Measurements from ENCODE around the gene NRXN3. TPM values are rescaled to one million over a fixed set of nuclear protein-coding genes. Genes with fewer than 3 reads are reported as not detected.

The NRXN3 gene
- total RNA-seq, 1 experiment from 2014 or later: not detected

- Histone ChIP-seq H3K27ac (ENCODE audit: low read length) (no peak overlapping the region), H3K4me3 (ENCODE audit: low read depth in 2 of 2, low read length in 2 of 2) (no peak overlapping the region), H3K27me3 (ENCODE audit: control insufficient read depth, insufficient read depth, low read length) (no peaks in the 10 kb centered on the region), H3K9me3 (ENCODE audit: control insufficient read depth, insufficient read depth, low read depth, low read length) (no peaks in the 10 kb centered on the region), H3K4me1 (ENCODE audit: control insufficient read depth, insufficient read depth, low read length) (no peaks in the 10 kb centered on the region), H3K36me3 (ENCODE audit: control insufficient read depth, insufficient read depth, low read length) (no peaks in the 10 kb centered on the region)
- in situ Hi-C loops (cut with HindIII; ENCODE audit: low pct_unique_long_range_greater_than_20kb, low sequenced_read_pairs): no loop called here
- no TSS peak for BruUV-seq (replicated peaks)
- intact Hi-C loops (cut with micrococcal nuclease; ENCODE audit: unreplicated experiment): no loop called here
- ATAC-seq (no peak), DNase-seq (ENCODE audit: low read depth, low spot score) (no peak)
- TF ChIP-seq TCF7L2 (IDR thresholded peaks at IDR 0.05; ENCODE audit: low read depth, low read length): no peak
- no peak for TF ChIP-seq REST (IDR thresholded peaks at IDR 0.05; ENCODE audit: insufficient read depth in 1 of 2, low read depth in 2 of 2, low read length in 1 of 2)
- no peak for TF ChIP-seq SIN3A (IDR thresholded peaks at IDR 0.05; ENCODE audit: borderline replicate concordance, insufficient read depth, low read depth, low read length)
- TF ChIP-seq CTCF (IDR thresholded peaks at IDR 0.05): no peak
- TF ChIP-seq POLR2AphosphoS5 (IDR thresholded peaks at IDR 0.05; ENCODE audit: low read depth, low read length): no peak
- ChIA-PET POLR2A (no interaction called here), CTCF (no interaction called here)
These were observed 1031.5 kb downstream of the NRXN3 start for GRCh38 chr14:79201564-79202207.

GRCh38 chr14:79204591-79204990 lies 1034.4 kb downstream of the NRXN3 start:
- Histone ChIP-seq H3K9me3 (ENCODE audit: control insufficient read depth, insufficient read depth, low read depth, low read length) (no peaks in the 10 kb centered on the region), H3K36me3 (ENCODE audit: control insufficient read depth, insufficient read depth, low read length) (no peaks in the 10 kb centered on the region), H3K4me1 (ENCODE audit: control insufficient read depth, insufficient read depth, low read length) (no peaks in the 10 kb centered on the region), H3K4me3 (ENCODE audit: low read depth in 2 of 2, low read length in 2 of 2) (no peak overlapping the region), H3K27ac (ENCODE audit: low read length) (no peak overlapping the region), H3K27me3 (ENCODE audit: control insufficient read depth, insufficient read depth, low read length) (no peaks in the 10 kb centered on the region)
- in situ Hi-C loops (cut with HindIII; ENCODE audit: low pct_unique_long_range_greater_than_20kb, low sequenced_read_pairs) (no loop called here), intact Hi-C loops (cut with micrococcal nuclease; ENCODE audit: unreplicated experiment) (no loop called here)
- DNase-seq (ENCODE audit: low read depth, low spot score): no peak
- TF ChIP-seq TCF7L2 (IDR thresholded peaks at IDR 0.05; ENCODE audit: low read depth, low read length) (no peak), REST (IDR thresholded peaks at IDR 0.05; ENCODE audit: insufficient read depth in 1 of 2, low read depth in 2 of 2, low read length in 1 of 2) (no peak), POLR2AphosphoS5 (IDR thresholded peaks at IDR 0.05; ENCODE audit: low read depth, low read length) (no peak), SIN3A (IDR thresholded peaks at IDR 0.05; ENCODE audit: borderline replicate concordance, insufficient read depth, low read depth, low read length) (no peak), CTCF (IDR thresholded peaks at IDR 0.05) (no peak)
- ChIA-PET POLR2A (no interaction called here), CTCF (no interaction called here)
- no peak for ATAC-seq
- BruUV-seq (replicated peaks): no TSS peak

All from Panc1 (cell line).